ENCODE data around the gene ATXN7L2. TPM values are rescaled to one million over a fixed set of nuclear protein-coding genes. Genes with fewer than 3 reads are reported as not detected.

ATXN7L2 gene
- total RNA-seq, 3 donors from 2014 or later, result 2.5 to 4.4 (median 3.5) TPM

DNA sequence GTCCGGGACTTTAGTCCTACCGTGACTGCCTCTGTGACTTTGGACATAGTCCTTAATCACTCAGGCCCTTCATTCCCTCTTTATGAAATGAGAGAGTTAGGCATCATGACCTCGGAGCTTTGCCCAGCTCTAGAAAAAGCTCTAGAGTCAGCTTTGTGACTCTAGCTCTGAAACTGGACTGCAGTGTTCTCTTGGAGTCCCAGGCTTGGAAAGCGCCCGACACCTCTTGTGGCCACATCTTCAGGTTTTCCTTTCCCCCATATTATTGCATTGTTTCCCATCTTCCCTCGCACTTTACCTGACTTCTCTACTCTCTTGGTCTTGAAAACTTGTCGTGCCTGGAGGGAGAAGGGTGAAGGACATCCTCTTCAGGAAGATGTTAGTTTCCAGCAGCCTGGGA is 38.3 kb downstream of the ATXN7L2 start:
- ATAC-seq, result no peak

DNA sequence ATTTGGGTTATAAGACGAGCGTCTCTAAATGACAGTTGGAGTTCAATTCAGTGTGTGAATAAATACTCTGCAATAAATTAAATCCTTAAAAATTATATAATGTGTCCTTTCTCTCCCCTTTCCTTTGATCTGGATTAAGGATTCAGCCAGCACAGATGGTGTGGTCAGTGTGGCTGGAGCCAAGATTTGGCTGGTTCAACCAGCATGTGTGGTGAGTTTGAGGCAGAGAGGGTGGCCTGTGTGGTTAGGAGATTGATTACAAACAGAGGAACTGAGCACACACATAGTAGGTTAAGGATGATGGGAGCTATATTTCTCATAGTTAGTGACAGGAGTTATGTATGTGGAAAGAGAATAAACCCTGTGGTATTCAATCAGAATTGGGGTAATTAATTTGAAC is 40.0 kb downstream of the ATXN7L2 start:
- no peak for DNase-seq
- TF ChIP-seq, protein P1, sequence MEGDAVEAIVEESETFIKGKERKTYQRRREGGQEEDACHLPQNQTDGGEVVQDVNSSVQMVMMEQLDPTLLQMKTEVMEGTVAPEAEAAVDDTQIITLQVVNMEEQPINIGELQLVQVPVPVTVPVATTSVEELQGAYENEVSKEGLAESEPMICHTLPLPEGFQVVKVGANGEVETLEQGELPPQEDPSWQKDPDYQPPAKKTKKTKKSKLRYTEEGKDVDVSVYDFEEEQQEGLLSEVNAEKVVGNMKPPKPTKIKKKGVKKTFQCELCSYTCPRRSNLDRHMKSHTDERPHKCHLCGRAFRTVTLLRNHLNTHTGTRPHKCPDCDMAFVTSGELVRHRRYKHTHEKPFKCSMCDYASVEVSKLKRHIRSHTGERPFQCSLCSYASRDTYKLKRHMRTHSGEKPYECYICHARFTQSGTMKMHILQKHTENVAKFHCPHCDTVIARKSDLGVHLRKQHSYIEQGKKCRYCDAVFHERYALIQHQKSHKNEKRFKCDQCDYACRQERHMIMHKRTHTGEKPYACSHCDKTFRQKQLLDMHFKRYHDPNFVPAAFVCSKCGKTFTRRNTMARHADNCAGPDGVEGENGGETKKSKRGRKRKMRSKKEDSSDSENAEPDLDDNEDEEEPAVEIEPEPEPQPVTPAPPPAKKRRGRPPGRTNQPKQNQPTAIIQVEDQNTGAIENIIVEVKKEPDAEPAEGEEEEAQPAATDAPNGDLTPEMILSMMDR (IDR thresholded peaks at IDR 0.05), result no peak
- intact Hi-C loops (cut with DNase I, micrococcal nuclease), result no loop called here
- H3K4me1 ChIP-seq (ENCODE audit: low read depth), result no peaks in the 10 kb centered on the region
- H3K4me3 ChIP-seq, result no peak overlapping the region
- no peaks in the 10 kb centered on the region for H3K9me3 ChIP-seq
- H3K36me3 ChIP-seq (ENCODE audit: low read depth), result no peaks in the 10 kb centered on the region
- ATAC-seq, result no peak

More for the DNA sequence above, 38.3 kb downstream of the ATXN7L2 start:
- TF ChIP-seq, protein P1 (IDR thresholded peaks at IDR 0.05), result no peak
- intact Hi-C loops (cut with DNase I, micrococcal nuclease), result no loop called here
- Histone ChIP-seq H3K4me3 (no peak overlapping the region), H3K4me1 (ENCODE audit: low read depth) (no peaks in the 10 kb centered on the region), H3K36me3 (ENCODE audit: low read depth) (no peaks in the 10 kb centered on the region), H3K9me3 (no peaks in the 10 kb centered on the region)
- no peak for DNase-seq

DNA sequence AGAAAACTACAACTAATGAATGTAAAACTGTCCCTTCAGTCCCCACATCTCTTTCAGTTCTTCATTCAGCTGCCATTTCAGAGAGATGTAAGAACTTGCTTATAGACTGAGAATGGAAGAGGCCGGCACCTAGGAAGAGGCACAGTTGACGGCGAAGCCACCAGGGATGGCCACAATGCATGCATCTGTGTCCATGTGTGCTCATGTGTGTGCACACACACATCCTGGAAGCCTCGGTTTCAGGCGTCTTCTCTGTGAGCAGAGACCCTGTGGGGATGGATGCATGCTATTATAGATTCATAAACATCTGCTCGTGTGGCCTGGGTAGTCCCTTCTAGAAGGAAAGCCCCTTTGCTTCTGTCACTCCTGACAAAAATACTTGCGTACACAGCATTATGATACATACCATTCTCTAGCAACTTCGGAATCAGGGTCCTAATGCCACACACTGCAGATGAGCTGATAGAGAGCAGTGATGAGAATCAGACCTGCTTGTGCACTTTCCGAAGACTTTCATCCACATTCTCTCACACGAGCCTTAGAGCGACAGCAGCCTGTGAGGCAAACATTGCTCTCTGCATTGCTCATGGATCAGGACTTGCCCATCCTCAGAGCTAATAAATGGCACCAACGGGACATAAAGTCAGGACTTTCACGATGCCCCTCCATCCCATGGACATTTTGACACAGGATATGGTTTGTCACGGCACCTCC is 43.5 kb downstream of the ATXN7L2 start:
- H3K4me1 ChIP-seq (ENCODE audit: low read depth), result no peaks in the 10 kb centered on the region
- intact Hi-C loops (cut with DNase I, micrococcal nuclease), result no loop called here
- no peak for ATAC-seq
- no peak for DNase-seq
- H3K36me3 ChIP-seq (ENCODE audit: low read depth), result no peaks in the 10 kb centered on the region
- TF ChIP-seq, protein P1 (IDR thresholded peaks at IDR 0.05), result no peak
- no peak overlapping the region for H3K4me3 ChIP-seq
- H3K9me3 ChIP-seq, result no peaks in the 10 kb centered on the region

DNA sequence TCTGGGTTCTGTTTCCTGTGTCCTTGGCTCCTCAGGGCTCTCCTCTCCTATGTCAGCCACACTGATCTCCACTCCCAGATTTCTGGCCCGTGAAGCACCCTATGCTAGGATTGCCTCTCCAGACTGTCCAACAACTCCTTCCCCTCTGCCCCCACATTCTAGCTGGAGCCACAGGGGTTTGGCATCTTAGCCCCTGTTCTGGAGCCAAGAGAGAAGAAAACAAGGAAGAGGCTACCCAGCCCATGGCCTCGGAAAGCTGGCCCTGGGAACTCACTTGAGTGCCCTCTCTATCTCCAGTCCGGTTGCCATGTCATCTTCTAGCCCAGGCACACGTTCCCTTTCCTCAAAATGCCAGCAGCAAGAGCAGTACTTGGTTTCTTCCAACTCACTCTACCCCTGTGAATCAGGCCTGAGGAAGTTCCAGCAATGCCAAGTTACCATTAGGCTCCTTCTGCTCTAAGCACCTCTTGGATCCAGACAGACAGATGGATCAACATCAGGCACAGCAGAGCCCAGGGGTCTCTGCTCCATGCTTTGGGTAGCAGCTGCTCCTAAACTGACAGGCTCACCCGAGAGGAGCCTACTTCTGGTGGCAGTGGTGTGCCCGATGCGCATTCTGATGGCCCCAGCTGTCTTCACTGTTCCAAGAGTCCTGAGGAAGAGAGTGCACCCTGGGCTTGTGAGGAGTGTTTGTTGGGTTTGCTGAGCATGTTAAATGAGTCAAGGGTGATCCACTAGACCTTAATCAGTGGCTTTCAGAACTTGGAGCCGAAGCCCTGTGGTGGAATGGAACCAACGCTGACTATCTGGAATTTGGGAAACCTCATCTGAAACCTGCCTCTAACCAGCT is 44.4 kb downstream of the ATXN7L2 start:
- Histone ChIP-seq H3K36me3 (ENCODE audit: low read depth) (no peaks in the 10 kb centered on the region), H3K9me3 (no peaks in the 10 kb centered on the region), H3K4me3 (no peak overlapping the region), H3K4me1 (ENCODE audit: low read depth) (no peaks in the 10 kb centered on the region)
- DNase-seq, result no peak
- ATAC-seq, result no peak
- intact Hi-C loops (cut with DNase I, micrococcal nuclease), result no loop called here
- TF ChIP-seq, protein P1 (IDR thresholded peaks at IDR 0.05), result no peak

DNA sequence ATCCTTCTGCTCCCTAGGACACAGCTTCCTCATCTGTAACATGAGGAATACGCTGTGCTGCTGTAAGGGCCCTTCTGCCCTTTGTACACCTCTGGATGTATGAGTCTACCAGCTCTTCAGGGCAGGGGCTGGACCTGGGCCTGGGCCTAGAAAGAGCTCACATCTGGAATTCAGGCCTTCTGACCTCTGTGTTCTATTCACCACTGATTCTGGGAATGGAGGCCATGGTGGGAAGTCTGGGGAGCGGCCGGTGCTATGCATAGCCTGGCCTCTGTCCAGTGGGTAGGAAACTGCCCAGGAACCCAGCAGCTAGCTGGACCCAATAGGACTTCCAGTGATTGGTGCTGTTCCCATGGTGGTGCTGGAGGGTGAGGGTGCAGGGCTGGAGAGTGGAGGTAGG is 45.0 kb downstream of the ATXN7L2 start:
- Histone ChIP-seq H3K9me3 (no peaks in the 10 kb centered on the region), H3K4me1 (ENCODE audit: low read depth) (no peaks in the 10 kb centered on the region), H3K36me3 (ENCODE audit: low read depth) (no peaks in the 10 kb centered on the region), H3K4me3 (no peak overlapping the region)
- ATAC-seq, result no peak
- TF ChIP-seq, protein P1 (IDR thresholded peaks at IDR 0.05), result no peak
- DNase-seq, result no peak
- intact Hi-C loops (cut with DNase I, micrococcal nuclease), result no loop called here

Data from mucosa of descending colon (tissue), 3 donors.